HG03378 (cell line): ENCODE data around the gene MUSK.
"Not testable (repeated sequence)": the region's sequence is repeated elsewhere in the genome, so short reads cannot be mapped to it uniquely, and the experiment has no call there.

Experiments
- ATAC-seq: cut with Tn5 transposase; IDR thresholded peaks from one replicate; pipeline ENCODE4 v1.9.1; 2021; ENCODE audit warnings: mild to moderate bottlenecking, moderate library complexity; ENCODE audit not compliant: unreplicated experiment

MUSK gene

DNA sequence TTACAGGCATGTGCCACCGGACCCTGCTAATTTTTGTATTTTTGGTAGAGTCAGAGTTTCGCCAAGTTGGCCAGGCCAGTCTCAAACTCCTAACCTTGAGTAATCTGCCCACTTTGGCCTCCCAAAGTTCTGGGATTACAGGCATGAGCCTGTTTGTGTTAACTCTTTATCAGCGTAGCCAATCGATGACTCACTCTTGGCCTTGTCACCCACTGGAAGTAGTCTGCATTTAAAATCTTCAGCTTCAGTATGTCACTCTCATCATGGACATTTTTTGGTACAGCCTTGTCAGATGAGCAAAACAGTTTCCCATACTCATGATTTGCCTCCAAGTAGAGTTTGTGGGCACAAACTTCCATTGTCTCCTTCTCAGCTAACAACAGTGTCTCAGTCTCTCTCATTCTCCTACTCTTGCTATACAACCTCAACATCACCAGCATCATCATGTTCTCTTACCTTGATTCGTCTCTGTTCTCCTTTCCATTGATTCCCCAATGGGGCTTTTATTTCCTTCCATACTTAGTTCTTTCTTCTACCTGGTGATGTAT is 22.5 kb downstream of the MUSK start:
- ATAC-seq, result no peak

DNA sequence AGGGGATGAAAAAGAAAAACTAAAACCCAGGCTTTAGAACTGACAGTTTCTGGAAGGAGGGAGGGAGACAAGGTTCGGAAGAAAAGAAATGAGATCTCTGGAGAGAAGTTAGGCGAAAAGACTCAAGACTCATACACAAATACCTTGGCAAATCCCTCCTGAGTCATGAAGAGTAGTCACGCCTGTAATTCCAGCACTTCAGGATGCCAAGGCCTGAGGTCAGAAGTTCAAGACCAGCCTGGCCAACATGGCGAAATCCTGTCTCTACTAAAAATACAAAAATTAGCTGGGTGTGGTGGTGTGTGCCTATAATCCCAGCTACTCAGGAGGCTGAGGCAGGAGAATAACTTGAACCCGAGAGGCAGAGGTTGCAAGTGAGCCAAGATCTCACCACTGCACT is 27.3 kb downstream of the MUSK start:
- not testable (repeated sequence) for ATAC-seq

DNA sequence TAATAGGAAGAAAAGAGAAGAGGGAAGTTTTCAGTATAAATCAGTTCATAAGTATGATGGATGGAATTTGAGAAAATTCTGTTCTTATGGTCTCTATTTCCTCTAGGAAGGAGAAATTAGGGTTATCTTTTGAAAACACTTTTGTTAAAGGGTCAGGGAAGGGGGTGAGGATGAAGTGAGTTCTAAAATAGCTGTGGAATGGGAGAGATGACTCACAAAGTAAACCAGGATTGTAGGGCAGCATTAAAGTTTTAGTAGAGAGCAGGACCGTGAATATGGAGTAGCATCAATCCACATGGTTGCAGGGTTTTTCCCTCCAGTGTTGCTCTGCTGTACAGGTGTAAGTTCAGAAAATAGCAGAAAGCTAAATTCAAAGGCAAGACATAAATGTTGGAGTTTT is 32.4 kb downstream of the MUSK start:
- ATAC-seq, result no peak

DNA sequence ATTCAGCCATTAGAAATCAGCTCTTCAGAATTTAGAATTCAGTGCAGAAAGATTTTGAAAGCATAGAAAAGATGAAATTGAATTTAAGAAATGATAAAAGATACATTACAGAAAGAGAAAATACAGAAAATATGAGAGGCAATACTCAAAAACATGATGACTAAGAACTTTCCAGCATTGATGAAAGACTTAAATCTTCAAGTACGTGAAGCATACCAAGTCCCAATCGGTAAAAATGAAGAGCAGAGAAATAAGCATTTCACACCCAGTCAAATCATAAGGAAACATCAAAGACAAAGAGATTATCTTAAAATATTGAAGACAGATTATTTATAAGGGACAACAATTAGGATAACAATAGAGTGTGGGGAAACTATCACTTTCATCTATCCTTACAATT is 35.1 kb downstream of the MUSK start:
- ATAC-seq, result no peak

DNA sequence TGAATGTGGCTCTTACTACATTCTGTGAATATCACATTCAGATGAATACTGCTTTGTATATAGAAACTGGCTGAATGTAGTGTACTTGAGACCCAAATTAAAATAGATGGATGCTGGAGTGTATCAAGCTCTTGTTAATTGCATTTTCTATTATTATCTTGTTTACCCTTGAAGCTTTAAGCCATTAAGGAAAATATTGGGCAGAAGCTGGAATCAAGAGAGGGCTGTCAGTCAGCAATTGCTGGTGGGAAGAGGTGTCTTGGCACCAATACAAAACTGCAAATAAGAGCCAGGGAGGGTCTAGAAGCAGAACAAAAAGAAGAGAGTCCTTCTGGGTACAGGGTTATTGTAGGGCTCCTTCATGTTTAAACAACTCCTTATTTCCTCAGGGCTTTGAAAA is 38.8 kb downstream of the MUSK start:
- ATAC-seq, result no peak

DNA sequence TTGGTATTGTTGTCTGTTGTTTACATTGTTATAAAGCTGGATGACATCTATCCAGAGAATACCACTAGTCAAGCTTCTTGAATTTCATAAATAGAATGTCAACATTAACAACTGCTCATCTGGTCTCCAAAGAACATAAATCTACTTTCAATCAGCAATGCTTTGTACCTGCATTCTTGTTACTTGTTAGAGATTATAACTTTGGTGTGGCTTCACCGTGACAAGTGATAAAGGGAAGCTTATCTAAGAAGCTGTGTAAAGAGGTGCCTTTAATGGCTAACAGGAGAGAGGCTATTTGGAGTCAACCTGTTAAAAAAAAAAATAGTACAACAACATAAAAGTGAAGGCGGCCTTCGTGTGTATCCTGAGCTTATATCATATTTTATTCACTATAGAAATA is 41.8 kb downstream of the MUSK start:
- no peak for ATAC-seq

DNA sequence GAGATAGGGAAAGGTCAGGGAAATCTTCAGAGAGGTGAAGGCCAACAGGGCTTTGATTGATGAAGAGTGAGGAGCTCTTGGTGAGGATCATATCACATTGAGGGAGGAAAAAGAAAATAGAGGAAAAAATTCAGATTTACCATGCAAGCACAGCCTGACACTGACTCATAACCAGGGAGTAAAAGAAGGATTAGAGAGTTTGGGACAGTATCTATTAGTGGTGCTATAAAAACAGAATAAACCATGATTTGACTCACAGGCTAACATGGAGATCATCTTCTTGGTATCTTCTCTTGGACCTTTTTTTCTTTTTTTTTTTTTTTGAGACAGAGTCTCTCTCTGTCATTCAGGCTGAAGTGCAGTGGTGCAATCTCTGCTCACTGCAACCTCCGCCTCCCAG is 44.4 kb downstream of the MUSK start:
- no peak for ATAC-seq

DNA sequence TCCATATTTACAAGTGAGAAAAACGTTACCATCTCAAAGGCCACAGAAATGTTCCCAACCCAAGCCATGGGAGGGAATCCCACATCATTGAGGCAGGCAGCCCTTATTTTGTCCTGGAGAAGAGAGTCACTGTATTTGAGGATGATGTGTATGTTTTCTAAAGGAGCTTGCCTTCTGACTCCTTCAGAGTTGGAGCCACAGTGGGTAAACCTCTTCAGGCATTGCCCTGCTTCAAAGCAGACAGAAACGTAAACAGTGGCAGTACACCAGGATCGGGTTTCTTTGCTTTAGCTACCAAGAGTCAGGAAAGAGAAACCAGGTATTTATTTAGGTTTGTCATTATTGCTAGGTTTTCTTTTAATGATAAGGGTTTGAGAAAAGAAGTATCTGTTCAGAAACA is 45.7 kb downstream of the MUSK start:
- no peak for ATAC-seq

DNA sequence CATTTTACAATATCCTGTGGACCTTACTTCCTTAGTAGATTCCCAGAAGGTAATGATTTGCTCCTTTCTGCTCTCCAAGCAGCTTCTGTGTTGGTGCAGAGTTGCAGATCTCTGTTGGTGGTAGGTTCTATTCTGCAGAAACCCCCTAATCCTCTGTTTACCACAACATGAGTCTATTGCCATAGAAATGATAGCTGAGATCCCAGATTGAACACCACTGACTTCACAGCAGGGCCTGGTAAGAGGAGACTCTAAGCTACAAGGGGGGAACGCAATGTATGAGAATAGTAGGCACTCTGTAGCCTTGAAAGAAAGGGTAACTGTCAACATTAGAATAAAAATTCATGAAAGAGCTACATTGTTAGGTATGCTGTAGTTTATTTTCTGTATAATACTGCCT is 59.5 kb downstream of the MUSK start:
- ATAC-seq, result no peak

DNA sequence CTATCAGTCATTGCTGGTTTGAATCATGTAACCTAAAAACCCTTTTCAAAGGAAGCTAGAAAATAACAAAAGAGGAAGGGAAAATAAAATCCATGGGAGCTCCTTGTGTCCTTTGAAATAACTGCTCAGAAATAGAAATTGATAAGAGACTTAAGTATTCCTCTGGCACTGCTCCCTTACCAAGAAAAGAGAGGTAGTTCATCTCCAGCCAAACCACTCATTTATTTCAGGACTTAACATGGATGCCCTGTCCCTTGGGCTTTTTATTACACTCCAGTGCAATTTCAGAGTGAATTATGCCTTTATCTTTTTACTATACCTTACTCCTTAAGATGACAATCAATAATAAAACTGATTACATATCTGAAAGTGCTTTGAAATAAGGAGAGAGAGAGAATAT is 61.0 kb downstream of the MUSK start:
- no peak for ATAC-seq

DNA sequence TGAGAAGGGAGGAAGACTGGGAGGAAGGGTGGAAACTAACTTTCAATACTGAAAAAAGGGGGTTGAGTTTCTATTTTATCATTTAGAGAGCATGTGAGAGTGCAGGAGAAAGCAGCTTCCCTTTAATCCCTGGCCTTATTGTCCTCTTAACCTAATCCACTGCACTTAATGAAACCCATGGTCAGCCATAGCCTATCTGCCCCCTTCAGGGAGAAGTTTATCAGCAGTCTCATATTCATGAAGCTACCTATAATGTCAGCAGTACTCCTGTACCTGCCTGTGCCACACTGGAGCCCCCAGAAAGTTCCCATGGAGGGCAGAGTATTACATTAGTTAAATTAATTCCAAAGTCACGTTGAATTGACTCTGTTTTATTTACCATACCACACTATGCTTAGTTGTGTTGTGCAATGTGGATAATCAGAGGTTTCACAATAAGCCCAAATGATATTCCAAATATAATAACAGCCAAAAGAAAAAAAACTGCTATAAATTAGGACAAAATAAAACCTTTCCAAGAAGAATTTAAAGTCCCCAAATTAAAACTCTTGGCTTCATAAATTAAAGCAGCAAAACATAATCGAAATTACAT is 62.9 kb downstream of the MUSK start:
- no peak for ATAC-seq

DNA sequence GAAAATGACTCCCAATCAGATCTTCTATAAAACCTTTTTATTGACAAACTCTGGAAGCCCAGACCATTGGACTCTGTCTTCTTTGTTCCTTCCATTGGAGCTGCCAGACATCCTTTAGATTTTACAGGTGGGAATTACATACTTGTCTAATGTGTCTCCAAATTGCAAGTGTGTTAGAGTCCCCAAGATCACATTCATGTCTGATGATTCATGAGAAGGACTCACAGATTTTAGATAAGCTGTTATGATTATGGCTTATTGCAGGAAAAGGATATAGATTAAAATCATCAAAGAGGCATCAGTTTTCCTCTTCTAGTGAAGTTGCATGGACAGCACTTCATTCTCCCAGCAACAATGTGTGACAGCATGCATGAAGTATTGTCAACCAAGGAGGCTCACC is 70.4 kb downstream of the MUSK start:
- no peak for ATAC-seq

DNA sequence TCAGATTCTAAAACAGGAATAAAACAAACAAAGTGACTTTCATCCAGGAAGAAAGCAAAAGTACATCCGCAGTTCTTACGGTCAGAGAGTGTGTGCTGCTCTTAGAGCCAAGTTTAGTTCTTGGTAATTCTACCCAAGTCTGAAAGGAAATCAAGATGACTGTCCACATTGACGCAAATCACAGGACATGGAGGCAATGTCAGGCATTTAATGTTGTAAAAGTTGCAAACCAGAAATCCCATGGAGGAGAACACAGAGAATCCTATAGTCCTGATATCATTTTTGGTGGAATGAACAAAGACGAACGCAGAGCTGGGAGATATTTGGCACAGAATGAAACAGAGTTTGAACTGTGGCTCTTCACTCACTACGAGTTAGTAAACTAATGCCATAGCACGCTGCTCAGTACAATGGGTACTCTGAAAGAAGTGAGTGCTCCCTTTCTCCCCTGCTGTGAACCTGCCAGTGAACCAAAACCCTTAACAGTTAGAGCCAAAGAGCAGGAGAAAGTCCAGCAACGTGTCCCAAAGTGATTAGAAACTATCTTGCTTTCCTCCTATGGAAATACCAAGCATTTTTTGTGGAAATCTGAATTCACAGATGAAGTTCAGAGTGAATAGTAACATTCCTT is 74.3 kb downstream of the MUSK start:
- ATAC-seq, result no peak

DNA sequence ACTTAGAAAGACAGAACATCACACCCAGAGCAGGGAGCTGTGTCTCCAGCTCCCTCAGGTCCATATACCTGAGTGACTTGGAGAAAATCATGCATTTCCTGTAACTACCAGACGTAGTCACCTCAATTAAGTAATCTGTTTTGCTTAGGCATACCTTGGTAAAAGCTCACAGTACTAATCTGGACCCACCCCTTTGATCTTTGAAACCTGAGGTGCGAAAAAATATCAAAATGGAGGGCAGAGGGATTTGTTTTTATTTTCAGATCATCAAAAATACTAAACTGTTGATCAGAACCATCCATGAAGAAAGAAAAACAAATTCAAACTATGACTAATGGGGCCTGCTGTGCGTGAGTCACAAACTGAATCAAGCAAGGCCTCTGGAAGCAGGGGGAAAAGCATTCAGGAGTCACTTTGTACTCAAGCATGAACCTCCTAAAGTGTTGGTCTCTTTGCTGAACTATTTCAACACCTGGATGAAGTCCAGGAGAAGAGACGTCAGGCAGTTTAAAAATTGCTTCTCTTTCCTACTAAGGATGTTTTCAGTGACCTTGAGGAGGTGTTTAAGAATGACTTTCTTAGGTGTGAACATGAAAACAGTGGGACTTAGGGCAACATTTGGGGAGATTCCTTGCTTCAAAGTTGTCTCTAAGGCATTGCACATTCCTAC is 76.3 kb downstream of the MUSK start:
- ATAC-seq, result no peak

DNA sequence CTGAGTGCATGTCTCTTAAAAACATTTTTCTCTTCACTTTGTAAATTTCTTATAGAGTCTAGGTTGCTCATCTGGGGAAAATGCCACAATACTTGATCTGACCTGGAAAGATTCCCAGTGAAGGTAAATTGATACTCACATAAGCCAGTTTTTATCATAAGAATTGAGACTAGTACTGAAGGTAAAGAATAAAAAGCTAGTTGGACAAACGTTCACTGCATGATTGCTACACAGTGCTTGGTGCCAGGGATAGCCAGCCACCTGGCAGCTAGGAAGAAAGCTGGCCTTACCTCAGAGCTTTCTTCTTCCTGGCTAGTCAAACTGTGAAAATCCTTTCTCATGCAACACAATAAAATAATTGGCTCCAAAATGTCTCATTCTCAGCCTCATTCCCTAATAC is 77.1 kb downstream of the MUSK start:
- ATAC-seq, result no peak

DNA sequence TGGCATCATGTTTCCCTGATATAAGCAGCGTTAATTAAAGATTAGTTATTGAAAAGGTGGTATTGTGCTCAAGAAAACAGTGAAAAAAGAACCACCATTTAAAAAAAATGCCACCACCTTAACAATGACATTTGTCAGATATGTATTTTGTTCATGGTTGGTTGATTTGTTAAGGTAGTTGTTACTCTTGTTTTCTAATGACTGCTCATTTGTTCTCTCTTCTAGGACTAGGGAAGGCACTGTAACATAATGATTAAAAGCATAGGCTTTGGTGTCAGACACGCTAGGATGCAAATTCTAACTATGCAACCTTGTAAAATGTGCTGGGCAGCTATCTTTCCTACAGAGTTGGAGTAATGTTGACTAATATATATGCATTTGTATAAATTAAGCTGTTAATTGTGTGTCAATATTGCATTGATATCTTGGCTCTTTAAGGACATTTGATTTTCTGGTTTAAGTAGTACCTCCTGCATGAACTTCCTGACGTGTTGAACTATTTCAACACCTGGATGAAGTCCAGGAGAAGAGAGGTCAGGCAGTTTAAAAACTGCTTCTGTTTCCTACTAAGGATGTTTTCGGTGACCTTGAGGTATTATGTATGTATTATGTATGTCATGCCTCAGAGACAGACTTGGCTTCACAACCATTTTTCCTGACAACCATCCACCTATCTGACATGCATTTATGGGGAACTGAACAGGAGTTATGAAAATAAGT is 77.8 kb downstream of the MUSK start:
- ATAC-seq, result no peak

DNA sequence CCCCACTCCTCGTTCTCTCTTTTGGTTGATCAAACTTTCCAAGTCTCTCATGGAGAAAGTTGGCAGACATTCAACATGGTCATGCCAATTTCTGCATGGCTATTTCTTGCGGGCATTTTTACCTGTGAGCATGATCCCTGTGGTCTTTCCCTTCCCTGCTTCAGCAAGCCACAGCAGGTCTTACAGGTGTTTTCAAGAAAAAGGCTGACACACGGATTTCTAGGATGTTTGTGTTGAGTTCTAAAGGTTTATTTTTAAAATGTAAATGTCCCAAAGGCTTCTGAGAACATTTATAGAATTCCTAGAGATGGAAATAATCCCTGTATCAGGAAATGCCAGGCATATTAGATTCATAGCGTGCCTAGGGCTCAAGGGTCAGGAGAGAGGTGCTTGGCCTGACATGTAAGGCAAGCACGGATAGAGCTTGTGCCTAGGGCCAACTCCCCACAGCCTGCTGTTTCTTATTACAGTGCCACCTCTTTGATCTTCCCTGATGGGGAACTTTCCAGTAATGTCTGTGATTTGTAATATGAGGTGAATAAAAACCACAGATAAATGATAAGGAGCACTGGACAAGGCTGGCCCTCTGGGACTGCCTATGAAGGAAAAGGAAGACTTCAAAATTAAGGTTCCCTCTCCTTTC is 79.8 kb downstream of the MUSK start:
- ATAC-seq, result no peak

DNA sequence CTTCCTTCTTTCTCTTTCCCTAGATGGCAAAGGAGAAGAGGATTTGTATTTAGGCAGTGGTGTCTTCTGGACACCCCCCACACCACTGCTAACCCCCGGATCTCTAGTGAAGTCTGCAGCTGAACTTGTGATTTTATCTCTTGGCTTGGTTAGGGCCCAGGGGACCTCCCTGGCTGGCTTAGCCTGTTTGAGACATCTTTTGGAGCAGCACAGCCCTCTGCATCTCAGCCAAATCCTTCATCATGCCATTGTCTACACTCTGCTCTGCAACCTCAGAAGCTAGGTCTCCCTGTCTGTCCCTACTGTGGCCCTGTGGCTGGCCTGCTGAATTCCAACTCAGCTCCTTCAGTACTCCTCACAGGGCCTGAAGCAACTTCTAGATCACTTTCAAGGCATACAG is 81.7 kb downstream of the MUSK start:
- no peak for ATAC-seq

DNA sequence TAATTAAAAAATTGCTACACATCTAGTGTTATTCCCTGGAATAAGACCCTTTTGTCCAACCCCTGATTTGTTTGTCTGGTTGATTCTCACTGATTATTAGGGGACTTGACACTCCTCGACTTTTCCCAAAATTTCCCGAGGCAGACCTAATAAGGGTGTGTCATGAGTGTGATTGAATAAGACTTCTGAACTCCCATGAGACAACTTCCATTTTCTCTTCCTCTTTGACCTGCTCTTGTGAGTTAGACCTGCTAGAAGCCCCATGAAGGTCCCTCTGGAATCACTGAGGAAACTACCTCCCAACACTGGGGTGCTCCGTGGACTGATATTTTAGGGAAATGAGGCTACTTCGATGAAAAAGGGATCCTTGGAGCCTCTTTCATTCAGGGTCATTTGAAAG is 83.4 kb downstream of the MUSK start:
- no peak for ATAC-seq

DNA sequence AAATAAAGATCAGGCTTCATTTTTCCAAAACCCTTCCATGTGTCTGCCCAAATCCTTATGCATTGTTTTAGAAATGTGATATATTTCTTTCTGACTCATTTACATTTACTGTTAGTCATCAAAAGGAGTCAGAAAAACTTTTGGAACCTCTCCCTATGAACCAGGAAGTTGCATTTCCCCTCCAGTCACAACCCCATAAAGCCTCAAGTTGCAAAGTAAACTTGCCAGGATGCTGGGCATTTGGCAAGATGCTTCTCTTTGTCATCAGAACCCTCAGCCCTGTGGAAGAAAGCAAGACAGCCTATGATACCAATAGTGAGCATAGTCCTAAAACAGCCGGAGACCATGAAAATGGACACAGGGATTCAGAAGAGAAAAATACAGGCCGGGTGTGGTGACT is 84.2 kb downstream of the MUSK start:
- no peak for ATAC-seq

DNA sequence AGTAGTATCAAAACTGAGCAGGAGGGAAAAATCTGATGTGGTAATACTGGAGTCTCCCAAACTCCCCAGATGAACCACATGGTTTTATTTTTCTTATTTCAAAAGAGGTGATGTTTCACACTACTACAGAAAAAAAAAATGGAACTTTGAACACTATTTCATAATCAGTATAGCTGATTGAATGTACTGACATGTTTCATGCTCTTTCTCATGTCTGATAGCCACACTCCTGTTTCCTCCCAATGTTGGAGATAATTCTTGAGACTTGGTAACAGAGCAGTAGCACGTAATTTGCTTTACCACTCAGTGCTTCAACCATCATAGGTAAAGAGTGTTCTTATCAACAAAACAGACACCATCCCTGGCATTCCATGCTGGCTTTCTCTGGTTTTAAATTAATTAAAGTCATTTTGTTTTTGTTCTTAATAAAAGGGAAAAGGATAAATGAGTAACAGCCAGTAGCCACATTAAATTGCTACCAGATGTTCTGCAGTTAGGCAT is 85.2 kb downstream of the MUSK start:
- ATAC-seq, result no peak
